KG1 (cell line): ENCODE measurements around the gene DUS3L.
"Not testable (repeated sequence)": the region's sequence is repeated elsewhere in the genome, so short reads cannot be mapped to it uniquely, and the experiment has no call there.

Experiments used
- DNase-seq: peaks from one replicate; lab custom pipeline; 2025; lab: John Stamatoyannopoulos, UW

DUS3L gene

DNA sequence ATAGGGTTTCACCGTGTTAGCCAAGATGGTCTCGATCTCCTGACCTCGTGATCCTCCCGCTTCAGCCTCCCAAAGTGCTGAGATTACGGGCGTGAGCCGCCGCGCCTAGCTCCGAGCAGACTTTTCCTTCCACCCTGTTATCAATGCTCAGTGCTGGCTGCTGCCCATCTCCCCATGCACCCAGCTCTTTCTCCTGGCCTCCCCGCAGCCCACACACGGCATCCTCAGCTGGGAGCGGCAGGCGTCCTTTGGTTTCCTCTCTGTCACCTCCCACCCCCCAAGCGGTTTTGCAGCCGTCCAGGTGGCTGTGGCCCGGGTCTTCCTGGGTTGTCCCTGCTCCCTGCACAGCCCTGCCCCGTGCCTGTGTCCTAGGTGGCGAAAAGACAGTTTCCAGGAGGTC lies 18.5 kb downstream of the DUS3L start:
- DNase-seq = no peak

DNA sequence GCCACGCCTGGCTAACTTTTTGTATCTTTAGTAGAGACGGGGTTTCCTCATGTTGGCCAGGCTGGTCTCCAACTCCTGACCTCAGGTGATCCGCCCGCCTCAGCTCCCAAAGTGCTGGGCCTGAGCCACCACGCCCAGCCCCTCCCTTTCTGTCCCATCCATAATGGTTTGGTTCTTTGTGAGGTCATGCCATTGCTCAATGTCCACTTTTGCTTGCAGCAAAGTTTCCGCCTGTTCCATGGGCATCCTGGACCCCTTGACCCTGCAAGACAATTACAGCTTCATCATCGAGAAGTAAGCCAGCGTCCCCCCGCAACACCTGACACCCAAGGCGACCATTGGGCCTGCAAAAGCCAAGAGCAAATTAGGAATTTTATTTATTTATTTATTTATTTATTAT lies 23.0 kb downstream of the DUS3L start:
- DNase-seq = no peak

DNA sequence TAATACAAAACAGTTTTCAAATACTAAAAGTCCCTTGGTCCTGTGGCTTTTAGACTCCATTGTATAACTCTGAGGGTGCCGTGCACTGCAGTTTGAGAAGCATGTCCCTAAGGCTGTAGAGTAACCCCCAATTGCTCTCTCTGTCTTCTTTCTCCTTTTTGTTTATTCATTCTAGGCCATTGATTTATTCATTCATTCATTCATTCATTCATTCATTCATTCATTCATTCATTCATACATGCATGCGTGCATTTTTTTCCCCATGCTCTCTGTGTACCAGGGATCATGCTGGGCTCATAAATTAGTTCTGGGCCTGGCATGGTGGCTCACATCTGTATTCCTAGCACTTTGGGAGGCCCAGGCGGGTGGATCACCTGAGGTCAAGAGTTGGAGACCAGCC lies 25.7 kb downstream of the DUS3L start:
- no peak for DNase-seq

DNA sequence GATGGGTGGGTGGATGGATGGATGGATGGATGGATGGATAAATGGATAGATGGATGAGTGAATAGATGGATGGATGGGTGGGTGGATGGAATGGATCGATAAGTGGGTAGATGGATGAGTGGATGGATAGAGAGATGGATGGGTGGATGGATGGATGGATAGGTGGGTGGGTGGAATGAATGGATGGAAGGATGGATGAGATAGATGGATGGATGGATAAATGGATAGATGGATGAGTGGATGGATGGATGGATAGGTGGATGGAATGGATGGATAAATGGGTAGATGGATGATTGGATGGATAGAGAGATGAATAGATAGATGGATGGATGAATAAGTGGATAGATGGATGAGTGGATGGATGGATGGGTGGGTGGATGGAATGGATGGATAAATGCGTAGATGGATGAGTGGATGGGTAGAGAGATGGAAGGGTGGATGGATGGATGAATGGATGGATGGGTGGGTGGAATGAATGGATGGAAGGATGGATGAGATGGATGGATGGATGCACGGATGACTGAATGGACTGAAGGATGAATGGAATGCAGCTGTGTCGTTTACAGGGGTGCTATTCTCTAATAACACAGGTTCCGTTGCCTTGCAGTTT lies 28.2 kb downstream of the DUS3L start:
- DNase-seq = no peak

DNA sequence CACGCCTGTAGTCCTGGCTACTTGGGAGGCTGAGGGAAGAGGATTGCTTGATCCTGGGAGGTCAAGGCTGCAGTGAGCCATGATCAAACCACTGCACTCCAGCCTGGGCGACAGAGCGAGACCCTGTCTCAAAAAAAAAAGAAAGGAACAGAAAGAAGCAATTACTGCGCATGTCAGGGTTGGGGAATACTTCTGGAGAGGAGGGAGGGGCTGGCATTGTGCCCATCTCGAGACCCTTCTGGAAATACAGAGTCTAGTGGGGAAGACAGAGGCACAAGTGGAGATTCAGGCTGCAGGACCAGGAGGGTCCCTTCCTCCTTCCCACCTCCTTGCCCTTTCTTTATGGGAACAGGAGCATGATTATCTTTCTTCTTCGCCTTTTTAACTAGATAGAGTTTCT lies 37.2 kb downstream of the DUS3L start:
- no peak for DNase-seq

DNA sequence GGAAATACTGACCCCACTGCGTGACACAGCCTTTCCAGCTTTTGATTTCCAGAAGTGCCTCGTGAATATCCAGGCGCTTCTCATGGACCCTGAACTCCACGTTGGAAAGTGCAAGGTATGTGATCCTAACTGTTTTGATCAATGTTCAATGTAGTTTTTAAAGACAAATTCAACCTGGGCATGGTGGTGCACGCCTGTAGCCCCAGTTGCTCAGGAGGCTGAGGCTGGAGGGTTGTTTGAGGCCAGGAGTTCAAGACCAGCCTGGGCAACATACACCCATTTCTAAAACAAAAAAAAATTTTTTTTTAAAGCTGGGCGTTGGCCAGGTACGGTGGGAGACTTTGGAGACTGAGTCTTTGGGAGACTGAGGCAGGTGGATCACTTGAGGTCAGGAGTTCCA lies 39.3 kb downstream of the DUS3L start:
- DNase-seq = no peak

DNA sequence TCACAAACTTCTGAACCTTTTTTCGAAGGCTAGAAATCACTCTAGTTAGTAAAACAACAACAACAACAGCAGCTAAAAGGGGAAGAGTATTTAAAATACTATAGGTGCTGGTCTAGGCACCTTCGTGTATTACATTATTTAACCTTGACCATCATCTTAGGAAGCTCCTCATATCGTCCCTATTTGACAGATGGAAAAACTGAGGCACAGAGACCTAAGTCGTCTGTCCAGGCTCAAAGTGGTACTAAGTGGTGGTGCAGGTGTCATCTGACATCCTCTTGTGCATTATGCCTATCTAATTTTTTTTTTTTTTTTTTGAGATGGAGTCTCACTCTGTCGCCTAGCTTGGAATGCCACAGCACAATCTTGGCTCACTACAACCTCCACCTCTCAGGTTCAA lies 41.5 kb downstream of the DUS3L start:
- DNase-seq = no peak

DNA sequence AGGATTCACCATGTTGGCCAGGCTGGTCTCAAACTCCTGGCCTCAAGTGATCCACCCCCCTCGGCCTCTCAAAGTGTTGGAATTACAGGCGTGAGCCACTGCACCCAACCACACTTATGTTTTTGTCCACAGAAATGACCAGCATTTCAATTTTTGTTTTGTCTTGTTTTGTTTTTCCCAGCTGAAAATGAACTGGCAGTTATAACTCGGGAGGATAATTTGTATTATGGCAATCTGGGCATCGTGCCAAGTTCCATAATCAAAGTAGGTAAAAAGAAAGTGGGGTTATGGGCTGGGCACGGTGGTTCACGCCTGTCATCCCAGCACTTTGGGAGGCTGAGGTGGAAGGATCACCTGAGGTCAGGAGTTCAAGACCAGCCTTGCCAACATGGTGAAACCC lies 42.0 kb downstream of the DUS3L start:
- DNase-seq = not testable (repeated sequence)

DNA sequence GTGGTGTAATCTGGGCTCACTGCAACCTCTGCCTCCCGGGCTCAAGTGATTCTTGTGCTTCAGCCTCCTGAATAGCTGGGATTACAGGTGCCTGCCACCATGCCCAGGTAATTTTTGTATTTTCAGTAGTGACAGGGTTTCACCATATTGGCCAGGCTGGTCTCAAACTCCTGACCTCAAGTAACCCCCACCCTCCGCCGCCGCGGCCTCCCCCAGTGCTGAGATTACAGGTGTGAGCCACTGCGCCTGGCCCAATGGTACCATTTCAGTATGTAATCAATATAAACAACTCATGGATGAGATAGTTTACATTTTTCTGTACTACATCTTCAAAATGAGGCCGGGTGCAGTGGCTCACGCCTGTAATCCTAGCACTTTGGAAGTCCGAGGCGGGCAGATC lies 46.0 kb downstream of the DUS3L start:
- not testable (repeated sequence) for DNase-seq

DNA sequence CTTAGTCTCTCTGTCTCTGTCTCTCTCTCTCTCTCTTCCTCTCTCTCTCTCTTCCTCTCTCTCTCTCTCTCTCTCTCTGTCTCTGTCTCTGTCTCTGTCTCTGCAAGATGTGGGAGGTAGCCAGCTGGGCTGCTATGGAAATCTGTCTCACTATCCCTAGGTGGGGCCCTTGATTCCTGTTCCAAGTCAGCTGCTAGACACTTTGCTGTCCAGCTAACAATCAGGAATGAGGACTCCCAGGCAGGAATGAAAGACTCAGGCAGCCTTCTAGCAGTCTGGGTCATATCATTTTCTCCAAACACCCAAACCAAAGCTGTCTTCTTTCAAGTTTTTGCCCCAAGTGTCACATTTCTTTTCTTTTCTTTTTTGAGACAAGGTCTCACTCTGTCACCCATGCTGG lies 47.3 kb downstream of the DUS3L start:
- no peak for DNase-seq

DNA sequence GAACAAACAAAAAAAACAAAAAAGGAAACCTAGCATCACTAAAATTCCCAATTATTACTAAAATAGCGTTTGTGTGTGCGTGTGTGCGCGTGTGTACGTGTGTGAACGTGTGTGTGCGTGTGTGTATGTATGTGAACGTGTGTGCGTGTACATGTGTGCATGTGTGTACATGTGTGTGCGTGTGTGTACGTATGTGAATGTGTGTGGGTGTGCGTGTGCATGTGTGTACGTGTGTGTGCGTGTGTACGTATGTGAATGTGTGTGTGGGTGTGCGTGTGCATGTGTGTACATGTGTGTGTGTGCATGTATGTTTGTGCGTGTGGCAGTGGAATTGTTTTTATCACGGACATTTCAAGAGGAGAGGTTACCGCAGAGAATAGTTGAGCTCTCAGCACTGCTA lies 48.9 kb downstream of the DUS3L start:
- no peak for DNase-seq

DNA sequence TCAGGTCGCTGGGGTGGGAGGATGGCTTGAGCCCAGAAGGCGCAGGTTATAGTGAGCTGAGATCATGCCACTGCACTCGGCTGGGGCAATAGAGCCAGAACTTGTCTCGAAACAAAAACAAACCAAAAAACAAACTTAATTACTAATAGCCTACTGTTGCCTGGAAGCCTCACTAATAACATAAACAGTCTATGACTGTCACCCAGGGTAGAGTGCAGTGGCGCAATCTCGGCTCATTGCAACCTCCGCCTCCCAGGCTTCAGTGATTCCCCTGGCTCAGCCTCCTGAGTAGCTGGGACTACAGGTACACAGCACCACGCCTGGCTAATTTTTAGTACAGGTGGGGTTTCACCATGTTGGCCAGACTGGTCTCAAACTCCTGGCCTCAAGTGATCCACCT lies 52.5 kb downstream of the DUS3L start:
- no peak for DNase-seq
